ENCODE results near the gene DCLK3. TPM values are rescaled to one million over a fixed set of nuclear protein-coding genes. Genes with fewer than 3 reads are reported as not detected.

The DCLK3 gene
- total RNA-seq, 1 experiment from 2014 or later = 0.55 TPM

DNA sequence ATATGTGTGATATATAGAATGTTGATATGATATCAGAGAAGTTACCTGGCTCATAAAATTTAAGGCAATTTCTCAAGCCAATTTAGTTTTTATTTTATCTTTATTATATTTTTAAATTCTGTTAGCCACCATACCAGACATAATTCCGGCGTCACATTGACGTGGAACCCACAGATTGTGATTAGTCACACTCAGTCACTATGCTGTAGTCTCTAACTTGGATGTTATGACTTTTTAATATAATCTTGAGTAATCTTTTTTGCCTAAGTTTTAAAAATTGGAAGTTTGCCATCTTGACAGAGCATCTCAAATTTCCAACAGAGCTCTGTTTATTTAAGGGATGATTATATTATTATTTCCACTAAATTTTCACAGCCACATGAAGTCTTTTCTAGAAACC lies 9.7 kb upstream of the DCLK3 start:
- no peaks in the 10 kb centered on the region for H3K9me3 Mint-ChIP-seq
- H3K27ac Mint-ChIP-seq = no peak overlapping the region
- DNase-seq (ENCODE audit: low spot score) (no peak), ATAC-seq (no peak)
- TF ChIP-seq, protein P1, sequence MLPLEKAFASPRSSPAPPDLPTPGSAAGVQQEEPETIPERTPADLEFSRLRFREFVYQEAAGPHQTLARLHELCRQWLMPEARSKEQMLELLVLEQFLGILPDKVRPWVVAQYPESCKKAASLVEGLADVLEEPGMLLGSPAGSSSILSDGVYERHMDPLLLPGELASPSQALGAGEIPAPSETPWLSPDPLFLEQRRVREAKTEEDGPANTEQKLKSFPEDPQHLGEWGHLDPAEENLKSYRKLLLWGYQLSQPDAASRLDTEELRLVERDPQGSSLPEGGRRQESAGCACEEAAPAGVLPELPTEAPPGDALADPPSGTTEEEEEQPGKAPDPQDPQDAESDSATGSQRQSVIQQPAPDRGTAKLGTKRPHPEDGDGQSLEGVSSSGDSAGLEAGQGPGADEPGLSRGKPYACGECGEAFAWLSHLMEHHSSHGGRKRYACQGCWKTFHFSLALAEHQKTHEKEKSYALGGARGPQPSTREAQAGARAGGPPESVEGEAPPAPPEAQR (CRISPR knock-in tag; IDR thresholded peaks at IDR 0.05) = no peak
- TF ChIP-seq FOXJ3 (CRISPR knock-in tag; IDR thresholded peaks at IDR 0.05; ENCODE audit: borderline replicate concordance) = no peak
- TF ChIP-seq ZBTB21 (CRISPR knock-in tag; IDR thresholded peaks at IDR 0.05; ENCODE audit: borderline replicate concordance) = no peak
- no peak for TF ChIP-seq HMGXB4 (CRISPR knock-in tag; IDR thresholded peaks at IDR 0.05)
- TF ChIP-seq ZNF219 (CRISPR knock-in tag; IDR thresholded peaks at IDR 0.05; ENCODE audit: borderline replicate concordance) = no peak
- no peak for TF ChIP-seq SOX15 (CRISPR knock-in tag; IDR thresholded peaks at IDR 0.05)
- TF ChIP-seq PRRX2 (CRISPR knock-in tag; IDR thresholded peaks at IDR 0.05) = no peak
- TF ChIP-seq ZNF416 (CRISPR knock-in tag; IDR thresholded peaks at IDR 0.05) = no peak
- TF ChIP-seq, protein P2, sequence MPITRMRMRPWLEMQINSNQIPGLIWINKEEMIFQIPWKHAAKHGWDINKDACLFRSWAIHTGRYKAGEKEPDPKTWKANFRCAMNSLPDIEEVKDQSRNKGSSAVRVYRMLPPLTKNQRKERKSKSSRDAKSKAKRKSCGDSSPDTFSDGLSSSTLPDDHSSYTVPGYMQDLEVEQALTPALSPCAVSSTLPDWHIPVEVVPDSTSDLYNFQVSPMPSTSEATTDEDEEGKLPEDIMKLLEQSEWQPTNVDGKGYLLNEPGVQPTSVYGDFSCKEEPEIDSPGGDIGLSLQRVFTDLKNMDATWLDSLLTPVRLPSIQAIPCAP (CRISPR knock-in tag; IDR thresholded peaks at IDR 0.05) = no peak
- TF ChIP-seq NFATC4 (CRISPR knock-in tag; IDR thresholded peaks at IDR 0.05) = no peak
- no peak for TF ChIP-seq GTF2I (CRISPR knock-in tag; conservative IDR thresholded peaks at IDR 0.05)
- no peak overlapping the region for H3K4me3 Mint-ChIP-seq
- no peaks in the 10 kb centered on the region for H3K36me3 Mint-ChIP-seq
- H3K27me3 Mint-ChIP-seq (ENCODE audit: low read depth) = 0 out of 2 replicates have a peak, but pooled peaks cover under 1% of the 10 kb centered on the region
- peaks cover 23% of the 10 kb centered on the region for H3K4me1 Mint-ChIP-seq
- CTCF ChIA-PET = no interaction called here
- POLR2A ChIA-PET = no interaction called here

DNA sequence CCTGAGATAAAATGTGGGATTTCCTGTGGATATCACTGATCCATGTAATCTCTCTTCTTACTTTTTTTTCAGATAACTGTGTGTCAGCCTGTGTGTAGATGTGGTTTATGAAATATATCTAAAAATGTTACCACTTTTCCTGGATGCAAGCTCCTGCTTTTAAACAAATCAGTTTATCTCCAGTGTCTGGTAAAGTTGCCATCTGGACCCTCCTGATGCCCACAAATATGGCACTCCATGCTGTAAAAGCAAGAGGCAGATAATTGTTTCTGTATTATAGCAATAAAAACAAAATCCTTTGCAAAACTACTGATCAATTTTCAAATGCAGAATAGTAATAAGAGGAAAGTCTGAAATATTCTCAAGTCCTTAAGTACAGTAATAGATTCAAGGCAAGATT lies 7.6 kb upstream of the DCLK3 start:
- Mint-ChIP-seq H3K9me3 (no peaks in the 10 kb centered on the region), H3K27me3 (ENCODE audit: low read depth) (peaks cover 20% of the 10 kb centered on the region), H3K36me3 (no peaks in the 10 kb centered on the region), H3K4me1 (peaks cover 24% of the 10 kb centered on the region), H3K4me3 (no peak overlapping the region), H3K27ac (no peak overlapping the region)
- DNase-seq (ENCODE audit: low spot score) (no peak), ATAC-seq (no peak)
- CTCF ChIA-PET = no interaction called here
- POLR2A ChIA-PET = no interaction called here
- TF ChIP-seq ZNF219 (CRISPR knock-in tag; IDR thresholded peaks at IDR 0.05; ENCODE audit: borderline replicate concordance) (no peak), GTF2I (CRISPR knock-in tag; conservative IDR thresholded peaks at IDR 0.05) (no peak), MXD4 (CRISPR knock-in tag; IDR thresholded peaks at IDR 0.05; ENCODE audit: borderline replicate concordance) (no peak), ELF4 (CRISPR knock-in tag; IDR thresholded peaks at IDR 0.05; ENCODE audit: low read depth) (no peak), TCF7 (CRISPR knock-in tag; IDR thresholded peaks at IDR 0.05; ENCODE audit: low read depth) (no peak), ZBTB43 (CRISPR knock-in tag; IDR thresholded peaks at IDR 0.05) (no peak), RELA (CRISPR knock-in tag; IDR thresholded peaks at IDR 0.05; ENCODE audit: borderline replicate concordance) (no peak), E2F5 (CRISPR knock-in tag; IDR thresholded peaks at IDR 0.05) (no peak), TP53 (CRISPR knock-in tag; IDR thresholded peaks at IDR 0.05) (no peak), ZNF396 (CRISPR knock-in tag; IDR thresholded peaks at IDR 0.05; ENCODE audit: borderline replicate concordance) (no peak), MYBL2 (CRISPR knock-in tag; IDR thresholded peaks at IDR 0.05) (no peak), KAT7 (CRISPR knock-in tag; IDR thresholded peaks at IDR 0.05; ENCODE audit: borderline replicate concordance) (no peak), ZNF512 (CRISPR knock-in tag; IDR thresholded peaks at IDR 0.05; ENCODE audit: borderline replicate concordance) (no peak), NR3C1 (CRISPR knock-in tag; conservative IDR thresholded peaks at IDR 0.05; ENCODE audit: low read depth) (no peak), EMX1 (CRISPR knock-in tag; IDR thresholded peaks at IDR 0.05) (no peak), JUN (CRISPR knock-in tag; IDR thresholded peaks at IDR 0.05) (no peak), E2F4 (CRISPR knock-in tag; IDR thresholded peaks at IDR 0.05; ENCODE audit: borderline replicate concordance, low read depth) (no peak)

Data from WTC11 (cell line).